Ovary (tissue), 9 donors: ENCODE measurements around the gene IP6K3. TPM values are rescaled to one million over a fixed set of nuclear protein-coding genes. Genes with fewer than 3 reads are reported as not detected.

Experiments
- DNase-seq, 5 donors: peaks; one replicate each; pipeline ENCODE4 v3.0.0-alpha.2; 2019 to 2020
- H3K27ac ChIP-seq, 2 donors: fragments of 200-600 bp; one replicate each; pipeline versions ENCODE4 v1.5.1 to v1.8.0; 2019 to 2022
- H3K27me3 ChIP-seq: fragments of 200-600 bp; one replicate; pipeline ENCODE4 v1.8.0; 2022
- H3K36me3 ChIP-seq: fragments of 200-600 bp; sonication (generic); one replicate; pipeline ENCODE4 v1.5.1; 2019
- H3K4me1 ChIP-seq: one replicate; pipeline ENCODE4 v1.8.1; 2013; ENCODE audit warnings: mild to moderate bottlenecking, moderate library complexity; ENCODE audit not compliant: insufficient read depth
- H3K4me3 ChIP-seq: fragments of 200-600 bp; sonication (generic); one replicate; pipeline ENCODE4 v1.5.1; 2017
- H3K9me3 ChIP-seq, 2 donors: fragments of 200-600 bp in 1 of 2; sonication (generic) in 1 of 2; one replicate each; pipeline versions ENCODE4 v1.5.1 to v1.8.1; 2013 to 2019; ENCODE audit warnings: mild to moderate bottlenecking in 1 of 2, moderate library complexity in 1 of 2
- EP300 ChIP-seq: sonication (generic); formaldehyde crosslinking; IDR thresholded peaks from one replicate; pipeline ENCODE4 v1.6.1; 2017; ENCODE audit warnings: antibody characterized with exemption
- POLR2A ChIP-seq: fragments of 450-650 bp; IDR thresholded peaks from one replicate; pipeline ENCODE4 v1.6.1; 2017; ENCODE audit warnings: antibody characterized with exemption, mild to moderate bottlenecking, moderate library complexity
- WGBS, 3 donors: extraction: QIAGEN DNeasy Blood & Tissue Kit in 1 of 3; methylation state at CpG; one replicate each; pipeline versions ENCODE4 v1.1.5 to v1.1.7; 2013 to 2017; 5-methylcytosine and 5-hydroxymethylcytosine counted together
- intact Hi-C, 4 donors: fragments of 100-400 bp; cut with DNase I; formaldehyde crosslinking; loops; one replicate each; pipeline versions ENCODE4 v1.11.0 to v1.15.1; 2022 to 2023
- polyA plus RNA-seq, 2 donors: library from polyadenylated mRNA; stranded (reverse); fragments of 200-250 nt in 1 of 2; fragments of 350-450 nt in 1 of 2; fragmentation: Illumina TruSeq in 1 of 2; extraction: RNeasy Lipid Tissue Mini Kit (QIAGEN cat#74804) in 1 of 2; gene quantifications; one replicate each; pipeline ENCODE4 v1.2.3, GENCODE V29; 2013 to 2014
- total RNA-seq, 7 donors: library from RNA; depleted of rRNA in 2 of 7; stranded (reverse); fragments of >200 nt in 2 of 7; fragmentation: NEBNext Ultra II Directional in 3 of 7; extraction: Animal tissue kit (Norgen Biotek cat#: 25700) in 3 of 7; gene quantifications; one replicate each; pipeline versions ENCODE4 v1.1.0 to v1.2.4, GENCODE V29; 2016 to 2023
- TF ChIP-seq, protein P1 (sequence below), 3 donors: fragments of 450-650 bp in 2 of 3; fragments of 200-600 bp in 1 of 3; IDR thresholded peaks; one replicate each; pipeline versions ENCODE4 v1.5.1 to v1.8.0; 2016 to 2022; ENCODE audit warnings: antibody characterized with exemption in 3 of 3, mild to moderate bottlenecking in 1 of 3
- donor health status: DM: no; HTN: no; CAD: no; lungs with moderate emphysema.
- donor health status: DM: no; HTN: no; CAD: no.
- donor health status: Bipolar disorder and iron deficiency.
- donor health status: DM: yes; HTN: yes; CAD: no.
- donor health status: DM: no; HTN: no; CAD: no.
- donor health status: DM: yes; HTN: yes; CAD: no.

Gene IP6K3
- total and polyA plus RNA-seq, 9 donors: 0.11 to 1.1 (median 0.30) TPM; not detected in 2

DNA sequence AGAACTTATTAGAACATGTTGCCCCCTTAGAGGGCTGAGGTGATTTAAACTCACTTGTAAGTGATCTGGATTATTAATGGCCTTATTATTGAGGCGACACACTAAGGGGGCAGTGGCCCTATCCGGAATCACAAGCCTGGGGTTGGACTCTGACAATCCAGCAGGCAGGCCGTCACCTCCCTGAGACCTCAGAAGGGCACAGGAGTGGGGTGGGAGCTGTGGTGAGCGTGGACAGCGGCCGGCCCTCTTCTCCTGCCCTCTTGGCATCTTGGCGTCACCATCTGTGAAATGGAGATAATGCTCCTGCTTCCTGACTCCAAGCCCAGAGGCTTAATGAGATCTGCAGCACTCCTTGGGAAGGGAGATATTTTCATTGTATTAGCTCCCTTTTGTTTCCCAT is 19.6 kb downstream of the IP6K3 start:
- WGBS, 3 donors: 90 to 91% (median 90%) methylated on average over 7 of the region's 7 CpGs
- TF ChIP-seq EP300 (no peak), POLR2A (no peak)
- TF ChIP-seq, protein P1, sequence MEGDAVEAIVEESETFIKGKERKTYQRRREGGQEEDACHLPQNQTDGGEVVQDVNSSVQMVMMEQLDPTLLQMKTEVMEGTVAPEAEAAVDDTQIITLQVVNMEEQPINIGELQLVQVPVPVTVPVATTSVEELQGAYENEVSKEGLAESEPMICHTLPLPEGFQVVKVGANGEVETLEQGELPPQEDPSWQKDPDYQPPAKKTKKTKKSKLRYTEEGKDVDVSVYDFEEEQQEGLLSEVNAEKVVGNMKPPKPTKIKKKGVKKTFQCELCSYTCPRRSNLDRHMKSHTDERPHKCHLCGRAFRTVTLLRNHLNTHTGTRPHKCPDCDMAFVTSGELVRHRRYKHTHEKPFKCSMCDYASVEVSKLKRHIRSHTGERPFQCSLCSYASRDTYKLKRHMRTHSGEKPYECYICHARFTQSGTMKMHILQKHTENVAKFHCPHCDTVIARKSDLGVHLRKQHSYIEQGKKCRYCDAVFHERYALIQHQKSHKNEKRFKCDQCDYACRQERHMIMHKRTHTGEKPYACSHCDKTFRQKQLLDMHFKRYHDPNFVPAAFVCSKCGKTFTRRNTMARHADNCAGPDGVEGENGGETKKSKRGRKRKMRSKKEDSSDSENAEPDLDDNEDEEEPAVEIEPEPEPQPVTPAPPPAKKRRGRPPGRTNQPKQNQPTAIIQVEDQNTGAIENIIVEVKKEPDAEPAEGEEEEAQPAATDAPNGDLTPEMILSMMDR (IDR thresholded peaks at IDR 0.05): no peak

DNA sequence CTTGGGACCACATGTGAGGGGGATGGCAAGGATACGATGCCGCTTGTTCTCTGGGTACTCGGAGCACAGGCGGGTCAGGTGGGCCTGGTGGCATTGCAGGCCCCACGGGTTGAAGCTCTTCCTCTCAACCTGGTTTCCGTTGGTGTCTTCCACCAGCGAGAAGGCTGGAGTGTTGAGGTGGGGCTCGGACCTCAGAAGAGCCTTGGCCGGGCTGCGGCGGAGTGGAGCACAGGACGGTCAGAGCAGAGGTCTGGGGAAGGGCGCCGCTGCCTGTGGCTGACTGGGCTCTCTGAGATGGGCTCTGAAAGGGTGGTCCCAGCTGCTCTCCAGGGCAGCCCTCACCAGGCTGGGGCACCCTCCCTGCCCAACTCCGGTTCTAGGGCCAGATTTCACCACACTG is 20.0 kb downstream of the IP6K3 start:
- intact Hi-C loops: no loop called here
- Histone ChIP-seq H3K9me3 (no peaks in the 10 kb centered on the region), H3K27ac (no peak overlapping the region), H3K27me3 (no peaks in the 10 kb centered on the region), H3K4me1 (peaks cover 4% of the 10 kb centered on the region), H3K4me3 (no peak overlapping the region), H3K36me3 (no peaks in the 10 kb centered on the region)
- TF ChIP-seq, protein P1 (IDR thresholded peaks at IDR 0.05): no peak
- TF ChIP-seq EP300 (no peak), POLR2A (no peak)
- 94 to 95% (median 95%) methylated on average over 15 of the region's 15 CpGs for WGBS, 3 donors
- no peak for DNase-seq

More for the DNA sequence above, 19.6 kb downstream of the IP6K3 start:
- H3K27me3 ChIP-seq: no peaks in the 10 kb centered on the region
- DNase-seq: no peak
- no peak overlapping the region for H3K4me3 ChIP-seq
- intact Hi-C loops: no loop called here
- peaks cover 4% of the 10 kb centered on the region for H3K4me1 ChIP-seq
- no peaks in the 10 kb centered on the region for H3K36me3 ChIP-seq
- H3K27ac ChIP-seq: no peak overlapping the region
- H3K9me3 ChIP-seq: no peaks in the 10 kb centered on the region

DNA sequence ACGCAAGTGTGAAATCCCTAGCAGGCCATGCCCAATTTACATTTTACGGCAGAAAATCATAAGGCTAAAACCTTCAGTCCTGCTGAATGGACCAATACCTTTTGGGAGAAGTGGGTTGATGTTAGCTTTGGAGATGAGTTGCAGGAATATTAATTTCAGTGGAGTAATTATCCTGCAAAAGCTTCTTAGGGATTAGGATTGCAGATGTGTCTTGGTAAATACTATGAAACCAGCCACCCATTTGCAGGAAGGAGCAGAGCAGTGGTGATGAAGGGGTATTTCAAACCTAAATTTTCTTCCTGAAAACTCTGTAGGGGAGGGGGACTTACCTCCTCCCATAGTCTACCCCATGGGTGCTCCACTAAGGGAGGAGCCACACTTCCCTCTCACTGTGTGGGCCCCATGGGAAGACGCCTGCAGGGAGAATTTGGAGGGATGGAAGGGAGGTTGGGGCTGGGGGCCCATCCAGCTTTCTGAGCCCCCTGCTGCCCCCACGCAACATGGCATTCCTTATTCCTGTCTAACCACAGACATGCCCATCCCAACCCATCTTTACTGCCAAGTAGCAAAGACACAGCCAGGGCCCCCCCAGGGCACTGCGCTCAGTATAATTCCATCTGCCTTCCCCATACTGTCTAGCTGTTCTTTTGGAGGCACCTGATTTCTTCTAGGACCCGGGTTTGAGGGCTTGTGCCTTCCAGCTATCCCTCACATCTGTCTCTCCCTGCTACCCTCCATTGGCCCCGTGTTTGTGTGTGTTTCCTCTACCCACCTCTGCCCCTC is 20.6 kb downstream of the IP6K3 start:
- TF ChIP-seq, protein P1 (IDR thresholded peaks at IDR 0.05): no peak
- no peak for TF ChIP-seq EP300
- no peak for TF ChIP-seq POLR2A
- Histone ChIP-seq H3K4me3 (no peak overlapping the region), H3K9me3 (no peaks in the 10 kb centered on the region), H3K4me1 (peaks cover 4% of the 10 kb centered on the region), H3K27ac (no peak overlapping the region), H3K27me3 (no peaks in the 10 kb centered on the region), H3K36me3 (no peaks in the 10 kb centered on the region)
- WGBS, 3 donors: 84 to 96% (median 94%) methylated on average over 7 of the region's 7 CpGs
- DNase-seq: no peak
- intact Hi-C loops: no loop called here

DNA sequence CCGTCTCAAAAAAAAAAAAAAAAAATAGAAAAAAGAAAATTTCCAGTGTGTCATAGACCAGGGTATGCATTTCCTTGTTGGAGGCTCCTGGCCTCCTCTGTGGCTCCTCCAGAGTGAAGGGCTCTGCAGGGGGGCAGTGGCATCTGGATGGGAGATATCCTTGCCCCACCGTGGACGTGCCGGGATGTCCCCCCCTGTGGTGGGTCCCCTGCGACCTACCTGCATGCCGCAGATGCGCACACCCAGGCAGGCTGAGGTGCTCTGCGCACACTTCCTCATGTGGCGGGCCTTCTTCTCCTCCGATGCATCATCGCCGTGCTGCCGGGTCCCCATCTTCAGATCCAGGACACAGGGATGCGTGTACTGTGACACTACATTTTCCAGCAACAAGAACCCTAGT is 21.5 kb downstream of the IP6K3 start:
- H3K9me3 ChIP-seq: no peaks in the 10 kb centered on the region
- H3K4me1 ChIP-seq: peaks cover 4% of the 10 kb centered on the region
- intact Hi-C loops: no loop called here
- WGBS, 3 donors: 94 to 96% (median 95%) methylated on average over 13 to 14 of the region's 14 CpGs
- no peaks in the 10 kb centered on the region for H3K27me3 ChIP-seq
- H3K4me3 ChIP-seq: no peak overlapping the region
- DNase-seq: no peak
- H3K36me3 ChIP-seq: no peaks in the 10 kb centered on the region
- TF ChIP-seq EP300 (no peak), POLR2A (no peak)
- TF ChIP-seq, protein P1 (IDR thresholded peaks at IDR 0.05): no peak
- H3K27ac ChIP-seq: no peak overlapping the region
